Stimulated activated naive CD4-positive, alpha-beta T cell (primary cell): ENCODE measurements around the gene CPA1.
A peak's percentile ranks its signal among the peaks of the same experiment; 100 is the strongest.

ENCODE experiments used
- DNase-seq, 6 experiments: peaks; one replicate each; lab custom pipeline; 2025; lab: John Stamatoyannopoulos, UW

The CPA1 gene

GRCh38 chr7:130425796-130426195, 45.5 kb downstream of the CPA1 start:
- no peak for DNase-seq

- DNase-seq: peak in 3 of 6 experiments; percentile 58 to 60 (median 60)
Observed at GRCh38 chr7:130426564-130426963, 46.3 kb downstream of the CPA1 start.

DNA sequence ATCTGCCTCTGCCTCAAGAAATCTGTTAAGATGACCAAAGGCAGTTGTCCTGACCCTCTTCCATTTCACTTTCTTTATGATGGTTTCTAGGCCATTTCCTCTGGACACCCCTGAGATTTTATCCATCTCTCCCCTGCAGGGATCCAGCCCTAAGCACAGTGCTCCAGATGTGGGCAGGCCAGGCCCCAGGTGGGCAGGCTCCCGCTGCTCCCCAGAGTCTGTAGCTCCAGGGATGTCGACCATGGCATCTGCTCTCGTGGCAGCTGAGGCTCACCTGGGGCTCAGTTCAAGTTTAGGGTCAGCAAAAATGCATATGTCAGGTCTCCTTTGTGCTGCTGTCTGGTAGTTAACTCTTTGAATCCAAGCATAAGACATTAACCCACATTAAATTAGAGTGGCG, 48.7 kb downstream of the CPA1 start:
- no peak for DNase-seq

GRCh38 chr7:130430115-130430514, 49.8 kb downstream of the CPA1 start:
- no peak for DNase-seq

GRCh38 chr7:130430841-130431666, 50.8 kb downstream of the CPA1 start:
- DNase-seq: no peak

- no peak for DNase-seq
Observed at GRCh38 chr7:130432886-130433285, 52.6 kb downstream of the CPA1 start.

- no peak for DNase-seq
Observed at GRCh38 chr7:130433301-130433700, 53.0 kb downstream of the CPA1 start.

DNA sequence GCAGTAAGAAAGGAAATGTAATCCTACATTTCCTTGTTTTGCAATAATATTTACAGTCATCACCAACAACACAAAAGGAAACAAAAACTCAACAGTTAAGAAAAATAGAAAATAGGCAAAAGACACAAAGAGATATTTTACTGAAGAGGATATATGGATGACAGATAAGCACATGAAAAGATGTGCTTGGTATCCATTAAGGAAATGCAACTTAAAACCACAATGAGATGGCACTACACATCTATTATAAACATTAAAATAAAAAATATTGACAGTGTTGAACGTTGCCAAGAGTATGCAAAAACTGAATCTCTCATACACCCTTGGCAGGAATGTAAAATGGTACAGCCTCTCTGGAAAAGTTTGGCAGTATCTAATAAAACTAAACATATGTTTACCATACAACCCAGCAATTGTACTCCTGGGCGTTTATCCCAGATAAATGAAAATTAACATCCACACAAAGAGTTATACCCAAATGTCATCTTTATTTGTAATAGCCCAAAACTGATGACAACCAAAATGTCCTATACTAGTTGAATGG, 55.1 kb downstream of the CPA1 start:
- no peak for DNase-seq

- DNase-seq: no peak
Observed at GRCh38 chr7:130436253-130436652, 56.0 kb downstream of the CPA1 start.
